DMS53 (cell line): ENCODE data around the gene CERK.
A peak's percentile ranks its signal among the peaks of the same experiment; 100 is the strongest.

Source experiments
- DNase-seq: peaks from one replicate; lab custom pipeline; 2025; lab: John Stamatoyannopoulos, UW

Gene CERK

DNA sequence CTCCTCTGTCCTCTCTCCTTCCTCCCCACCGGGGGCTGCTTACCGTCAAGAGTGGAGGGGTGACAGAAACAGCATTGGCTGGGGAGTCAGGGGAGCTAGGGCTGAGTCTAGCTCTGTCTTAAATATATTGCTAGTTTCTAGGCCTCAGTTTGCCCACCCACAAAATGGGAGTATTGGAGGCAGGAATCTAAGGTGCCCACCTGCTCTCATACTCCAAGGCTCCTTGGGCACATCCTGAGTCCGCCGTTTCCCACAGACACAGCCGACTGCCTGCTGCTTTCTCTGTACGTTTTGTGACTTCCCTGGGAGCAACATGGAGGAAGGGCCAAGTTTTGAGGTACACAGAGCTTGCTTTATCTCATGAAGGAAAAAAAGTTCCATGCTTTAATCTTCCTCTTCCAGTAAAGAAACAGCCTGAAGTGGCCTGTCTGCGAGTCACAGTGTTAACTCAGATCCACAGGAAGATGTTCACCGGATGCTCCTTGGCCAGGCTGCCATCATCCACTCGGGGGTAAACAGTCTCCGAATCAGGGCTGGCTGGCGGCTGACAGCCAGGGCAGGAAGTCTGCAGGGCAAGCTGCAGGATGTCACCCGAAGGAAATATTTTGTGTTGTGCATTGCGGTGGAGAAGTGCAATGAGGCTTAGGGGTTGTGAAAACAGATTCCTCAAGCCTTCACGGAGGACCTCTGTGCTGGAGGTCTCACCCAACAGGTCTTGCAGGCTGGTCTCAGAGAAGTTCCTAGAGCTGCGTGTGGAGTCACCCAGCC, 11.0 kb upstream of the CERK start:
- no peak for DNase-seq

DNA sequence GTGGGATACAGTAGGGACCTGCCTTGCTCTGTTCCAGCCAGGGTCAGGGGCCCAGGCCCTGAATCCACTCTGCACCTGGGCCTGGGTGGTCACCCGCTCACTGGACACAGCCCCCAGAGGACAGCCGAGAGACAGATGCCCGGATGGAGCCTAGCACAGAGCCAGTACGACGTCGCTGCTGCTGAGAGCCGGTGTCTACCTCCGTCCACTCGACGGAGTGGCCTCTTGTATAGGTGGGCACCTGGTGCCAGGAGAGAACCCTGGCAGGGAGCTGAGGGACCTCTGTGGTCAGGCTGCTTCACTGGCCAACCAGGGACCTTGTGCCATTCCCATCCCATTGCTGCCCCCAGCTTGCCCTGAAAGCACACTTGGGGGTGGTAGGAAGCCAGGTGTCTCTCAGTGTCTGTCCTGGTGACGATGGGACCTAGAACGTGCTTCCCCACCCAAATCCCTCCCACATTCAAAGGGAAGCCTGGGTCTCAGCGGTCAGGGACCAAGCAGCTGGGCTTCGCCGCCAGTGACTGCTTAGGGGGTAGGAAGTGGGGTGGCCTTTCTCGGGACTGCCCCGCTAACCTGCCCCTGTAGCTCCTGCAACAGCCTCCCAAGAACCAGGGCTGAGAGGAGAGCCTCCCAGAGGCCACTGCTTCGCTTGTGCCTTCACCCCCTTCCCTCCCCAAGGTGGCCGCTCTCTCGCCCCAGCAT, 10.3 kb upstream of the CERK start:
- DNase-seq = no peak

DNA sequence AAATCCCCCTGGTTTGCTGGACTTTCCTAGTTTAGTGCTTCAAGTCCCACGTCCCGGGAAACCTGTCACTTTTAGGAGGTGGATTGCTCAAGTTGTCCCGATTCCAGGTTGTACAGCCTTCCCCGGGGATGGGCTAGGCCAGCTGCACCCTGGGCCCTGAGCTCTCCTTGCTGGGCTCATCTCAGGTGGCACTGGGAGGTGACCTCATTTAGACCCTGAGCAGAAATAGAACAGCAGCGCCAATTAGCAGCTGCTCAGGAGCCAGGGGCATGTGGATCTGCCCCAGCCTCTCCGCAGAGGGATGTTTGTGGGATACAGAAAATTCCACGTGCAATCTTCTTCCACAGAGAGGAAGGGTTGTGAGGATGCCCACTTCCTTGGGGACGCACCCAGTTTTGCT, 9.6 kb upstream of the CERK start:
- DNase-seq = no peak

DNA sequence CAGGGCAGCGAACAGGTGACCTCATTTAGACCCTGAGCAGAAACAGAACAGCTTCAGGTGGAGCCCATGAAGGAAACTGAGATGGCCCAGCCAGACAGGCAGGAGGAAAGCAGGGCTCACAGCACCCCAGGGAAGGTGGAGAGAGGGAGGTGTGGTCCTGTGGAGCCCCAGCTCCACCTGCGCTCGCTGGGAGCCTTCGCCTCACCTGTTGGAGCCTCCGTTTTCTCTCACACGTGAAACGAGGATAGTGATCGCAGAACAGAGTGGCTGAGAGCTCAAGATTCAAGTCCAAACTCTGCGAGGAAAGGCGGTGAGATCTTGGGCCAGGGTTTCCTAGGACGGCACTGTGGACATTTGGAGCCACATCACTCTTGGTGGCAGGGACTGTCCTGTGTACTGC, 8.6 kb upstream of the CERK start:
- no peak for DNase-seq

DNA sequence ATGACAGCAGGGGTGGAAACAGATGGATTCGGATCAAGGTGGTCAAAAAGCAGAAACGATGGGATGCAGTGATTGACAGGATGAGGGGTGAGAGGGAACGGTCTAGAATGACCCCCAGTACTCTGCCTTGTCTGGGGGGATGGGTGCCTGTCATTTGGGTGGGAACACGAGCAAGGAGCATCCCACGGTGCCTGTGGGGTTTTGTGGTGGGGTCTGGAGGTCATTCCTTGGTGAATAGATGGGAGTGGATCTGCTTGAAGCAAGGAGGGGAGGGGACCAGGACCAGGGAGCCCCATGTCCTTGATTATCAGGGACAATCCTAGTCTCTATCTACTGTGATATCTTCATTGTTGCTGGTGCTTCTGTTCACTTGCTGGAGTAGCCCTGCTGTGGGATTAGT, 8.1 kb upstream of the CERK start:
- DNase-seq = no peak

DNA sequence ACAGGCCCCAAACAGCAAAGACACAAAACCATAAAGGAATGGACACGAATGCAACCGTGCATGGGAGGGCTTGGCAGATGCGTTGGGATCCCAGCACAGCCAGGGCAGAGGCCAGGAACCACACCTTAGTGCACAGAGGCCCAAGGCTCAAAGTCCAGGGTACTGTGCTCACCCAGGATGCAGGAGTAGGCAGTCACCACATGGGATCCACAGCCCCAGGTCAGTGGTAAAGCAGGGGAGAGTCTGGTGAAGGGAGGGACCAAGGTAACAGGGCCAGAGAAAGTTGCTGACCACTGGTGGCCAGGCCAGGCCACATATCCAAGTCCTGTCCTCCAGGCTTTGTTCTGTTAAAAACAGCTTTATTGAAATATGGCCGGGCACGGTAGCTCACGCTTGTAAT, 6.5 kb upstream of the CERK start:
- peak; percentile 26 for DNase-seq

DNA sequence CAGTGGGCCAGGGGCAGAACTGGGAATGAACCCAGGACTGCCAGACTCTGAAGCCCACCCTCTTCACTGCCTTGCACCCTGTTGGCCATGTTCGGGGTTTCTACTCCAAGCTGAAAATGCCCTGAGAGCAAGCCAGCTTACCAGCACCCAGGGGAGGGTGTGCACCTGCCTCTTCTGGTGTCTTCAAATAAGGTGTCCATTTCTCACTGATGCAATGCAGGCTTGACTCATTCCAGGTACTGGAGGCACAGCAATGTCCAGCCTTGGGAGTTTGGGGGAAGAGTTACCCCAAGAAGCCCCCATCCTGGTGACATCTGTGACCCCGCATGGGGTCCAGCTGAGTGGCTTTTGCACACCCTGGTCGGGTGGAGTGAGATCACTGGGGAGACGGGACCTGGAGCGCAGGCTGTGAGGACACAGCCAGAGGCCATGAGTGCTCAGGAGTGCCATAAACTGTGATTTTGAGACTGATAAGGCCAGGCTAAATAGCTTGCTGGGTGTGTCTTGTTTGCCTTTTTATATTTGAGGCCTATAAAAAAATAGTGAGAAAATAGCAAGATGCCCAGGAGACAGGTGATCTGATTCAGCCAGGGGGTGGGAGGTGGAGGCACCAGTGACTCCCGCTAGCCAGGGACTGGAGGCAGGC, 4.6 kb upstream of the CERK start:
- peak; percentile 39 for DNase-seq

DNA sequence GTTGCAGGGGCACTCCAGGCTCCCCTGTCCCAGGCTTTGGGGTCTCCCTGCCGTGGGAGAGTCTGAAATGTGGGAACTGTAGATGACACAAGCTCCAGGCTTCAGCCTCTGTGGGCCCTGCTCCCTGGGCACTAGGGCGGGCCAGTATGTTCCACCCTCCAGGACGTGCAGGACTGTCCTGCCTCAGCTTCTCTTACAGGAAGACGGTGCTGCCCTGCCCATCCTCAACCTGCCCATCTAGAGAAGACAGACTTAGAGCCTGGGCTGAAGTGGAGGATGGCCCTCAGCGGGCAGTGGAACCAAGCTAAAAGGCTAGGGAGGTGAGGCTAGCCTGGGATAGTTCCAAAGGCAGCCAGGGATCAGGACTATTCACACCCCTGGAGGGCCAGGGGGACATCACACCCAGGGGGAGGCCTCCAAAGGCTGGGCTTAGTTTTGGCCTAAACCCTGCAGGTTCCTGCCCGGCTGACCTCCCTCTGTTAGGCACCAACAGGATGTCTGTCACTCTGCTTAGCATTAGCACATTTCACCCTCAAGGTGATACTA, 4.0 kb upstream of the CERK start:
- peak; percentile 19 for DNase-seq

DNA sequence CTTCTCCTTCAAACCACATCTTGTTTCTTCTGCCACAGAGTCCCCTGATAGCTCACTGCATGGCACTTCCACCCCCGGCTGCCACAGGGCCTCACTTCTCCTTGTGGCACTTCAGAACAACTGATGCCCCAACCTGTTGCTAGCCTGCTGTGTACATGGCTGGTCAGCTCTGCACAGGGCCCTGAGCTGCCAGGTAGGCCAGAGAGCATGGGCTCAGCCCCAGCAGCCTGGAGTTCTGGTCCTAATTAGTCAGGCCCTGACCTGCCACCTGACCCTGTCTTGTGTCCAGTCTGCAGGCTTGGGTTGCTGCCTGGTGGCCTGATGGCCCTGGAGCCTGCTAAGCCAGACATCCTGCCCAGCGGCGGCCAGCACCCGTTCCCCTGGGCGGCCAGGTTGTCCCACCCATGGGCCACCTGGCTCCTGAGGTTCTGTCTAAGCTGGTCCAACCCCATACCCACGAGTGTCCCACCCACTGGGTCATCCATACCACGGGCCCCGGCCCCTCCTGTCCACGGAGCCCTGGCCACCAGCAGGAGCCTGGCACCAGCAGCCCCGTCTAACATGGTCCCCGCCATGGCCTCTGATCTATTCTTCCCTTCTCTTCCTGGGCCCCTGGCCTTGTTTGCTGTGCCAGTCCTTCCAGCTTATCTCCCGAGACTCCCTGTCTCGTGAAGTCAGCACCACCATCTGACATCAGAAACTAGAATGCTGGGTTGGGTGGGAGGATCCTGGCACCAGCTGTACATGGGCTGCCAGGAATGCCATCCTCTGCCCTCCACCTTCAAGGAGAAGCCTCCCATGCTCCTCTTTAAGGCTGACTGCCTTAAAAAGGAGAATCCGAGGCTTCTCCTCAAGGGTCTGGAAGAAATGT, 3.1 kb upstream of the CERK start:
- DNase-seq = no peak

DNA sequence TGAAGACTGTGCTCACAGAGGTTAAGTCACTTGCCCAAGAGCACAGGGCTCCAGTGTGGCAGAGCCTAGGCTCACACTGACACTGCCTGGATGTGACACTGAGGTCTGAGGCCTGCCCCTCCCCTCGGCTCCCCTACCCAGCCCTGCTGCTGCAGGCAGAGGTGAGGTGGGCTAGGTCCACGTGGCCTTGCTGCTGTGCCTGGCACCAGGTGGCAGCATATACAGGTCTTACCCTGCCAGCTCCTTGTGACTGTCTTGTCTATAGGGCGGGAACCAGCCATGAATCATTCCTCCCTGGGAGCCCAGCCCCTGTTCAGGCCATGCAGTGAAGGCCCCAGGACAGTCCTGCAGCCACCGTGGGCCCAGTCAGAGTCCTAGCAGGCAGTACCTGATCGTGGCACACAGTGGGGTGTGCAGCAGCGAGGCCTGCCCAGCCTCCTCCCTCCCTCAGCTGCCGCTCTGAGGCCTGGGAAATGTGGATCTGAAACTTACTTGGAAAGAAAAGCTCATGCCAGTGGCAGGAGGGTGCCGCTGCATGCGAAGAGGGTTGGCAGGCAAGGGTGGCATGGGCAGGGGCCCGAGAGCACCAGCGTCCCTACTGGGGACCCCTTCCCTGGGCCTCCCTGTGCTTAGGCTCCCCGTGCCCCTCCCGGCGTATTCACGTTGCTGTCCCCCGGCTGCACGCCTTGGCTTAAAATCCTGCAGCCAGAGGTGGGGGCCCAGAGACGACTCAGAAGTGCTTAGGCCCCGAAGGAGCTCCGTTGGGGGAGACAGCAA, 1.2 kb upstream of the CERK start:
- peak; percentile 92 for DNase-seq

DNA sequence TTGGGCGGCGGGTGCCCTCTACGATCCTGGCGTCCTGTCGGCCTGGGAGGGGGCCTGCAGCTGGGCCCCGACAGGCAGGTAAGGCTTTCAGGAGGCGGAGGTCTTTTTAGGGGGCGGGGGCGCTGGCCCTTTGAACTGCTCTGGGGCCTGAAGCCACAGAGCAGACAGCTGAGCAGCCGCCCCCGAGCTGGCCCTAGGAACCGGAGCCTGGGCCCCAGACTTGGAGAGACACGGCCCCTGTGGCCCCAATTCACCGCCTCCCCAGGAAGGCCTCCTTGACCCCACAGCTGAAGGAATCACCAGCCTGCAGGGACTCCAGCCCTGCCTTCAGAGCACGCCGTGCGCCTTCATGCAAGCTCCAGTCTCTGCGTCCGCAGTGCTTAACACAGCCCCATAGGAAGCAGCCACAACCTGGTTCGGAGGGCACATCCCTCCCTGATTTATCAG, 618 bp upstream of the CERK start:
- DNase-seq = peak; percentile 92

DNA sequence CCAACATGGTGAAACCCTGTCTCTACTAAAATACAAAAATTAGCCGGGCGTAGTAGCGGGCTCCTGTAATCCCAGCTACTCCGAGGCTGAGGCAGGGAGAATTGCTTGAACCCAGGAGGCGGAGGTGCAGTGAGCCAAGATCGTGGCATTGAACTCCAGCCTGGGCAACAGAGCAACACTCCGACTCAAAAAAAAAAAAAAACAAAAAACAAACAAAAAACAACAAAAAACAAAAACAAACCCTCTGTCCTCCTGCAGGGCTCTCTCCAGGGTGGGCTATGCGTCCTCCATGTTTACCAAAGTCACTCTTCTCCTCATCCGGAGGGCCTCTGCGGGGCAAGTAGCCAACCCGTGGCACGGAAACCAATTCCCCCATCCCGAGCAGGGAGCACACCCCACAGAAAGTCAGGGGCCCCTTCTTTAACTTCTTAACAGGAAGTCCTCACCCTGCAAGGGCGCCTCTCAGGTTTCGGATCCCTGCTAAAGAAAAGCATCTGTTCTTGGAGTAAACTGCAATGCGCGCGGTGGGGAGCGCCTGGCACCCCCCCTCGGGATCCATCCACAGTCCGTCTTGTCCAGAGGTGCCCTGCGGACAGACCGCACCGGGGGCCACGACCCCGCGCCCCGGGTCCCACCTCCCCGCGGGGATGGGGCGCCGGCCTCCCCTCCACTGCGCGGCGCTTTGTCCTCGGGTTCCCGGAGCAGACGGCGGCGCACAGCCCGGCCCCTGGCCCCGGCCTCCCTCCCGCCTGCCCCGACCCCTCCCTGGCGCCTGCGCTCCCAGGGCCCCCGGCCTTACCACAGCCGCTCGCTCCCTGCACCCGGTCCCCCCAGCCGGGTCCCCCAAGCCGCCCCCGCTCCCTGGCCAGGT, 712 bp downstream of the CERK start:
- DNase-seq = peak; percentile 56

DNA sequence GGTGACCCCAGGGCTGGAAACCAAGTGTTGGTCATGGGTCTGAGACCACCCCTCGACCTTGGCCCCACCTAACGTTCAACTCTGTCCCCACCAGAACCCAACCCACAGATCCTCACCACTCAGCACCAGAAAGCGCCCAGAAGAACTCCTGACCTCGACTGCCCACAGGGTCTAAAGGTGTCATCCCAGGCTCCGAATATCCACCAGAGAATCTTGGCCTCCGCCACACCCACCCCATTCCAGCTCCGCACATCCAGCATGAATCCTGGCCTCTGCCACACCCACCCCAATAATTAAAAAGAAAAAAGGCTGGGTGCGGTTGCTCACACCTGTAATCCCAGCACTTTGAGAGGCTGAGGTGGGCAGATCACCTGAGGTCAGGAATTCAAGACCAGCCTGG, 1.3 kb downstream of the CERK start:
- no peak for DNase-seq

DNA sequence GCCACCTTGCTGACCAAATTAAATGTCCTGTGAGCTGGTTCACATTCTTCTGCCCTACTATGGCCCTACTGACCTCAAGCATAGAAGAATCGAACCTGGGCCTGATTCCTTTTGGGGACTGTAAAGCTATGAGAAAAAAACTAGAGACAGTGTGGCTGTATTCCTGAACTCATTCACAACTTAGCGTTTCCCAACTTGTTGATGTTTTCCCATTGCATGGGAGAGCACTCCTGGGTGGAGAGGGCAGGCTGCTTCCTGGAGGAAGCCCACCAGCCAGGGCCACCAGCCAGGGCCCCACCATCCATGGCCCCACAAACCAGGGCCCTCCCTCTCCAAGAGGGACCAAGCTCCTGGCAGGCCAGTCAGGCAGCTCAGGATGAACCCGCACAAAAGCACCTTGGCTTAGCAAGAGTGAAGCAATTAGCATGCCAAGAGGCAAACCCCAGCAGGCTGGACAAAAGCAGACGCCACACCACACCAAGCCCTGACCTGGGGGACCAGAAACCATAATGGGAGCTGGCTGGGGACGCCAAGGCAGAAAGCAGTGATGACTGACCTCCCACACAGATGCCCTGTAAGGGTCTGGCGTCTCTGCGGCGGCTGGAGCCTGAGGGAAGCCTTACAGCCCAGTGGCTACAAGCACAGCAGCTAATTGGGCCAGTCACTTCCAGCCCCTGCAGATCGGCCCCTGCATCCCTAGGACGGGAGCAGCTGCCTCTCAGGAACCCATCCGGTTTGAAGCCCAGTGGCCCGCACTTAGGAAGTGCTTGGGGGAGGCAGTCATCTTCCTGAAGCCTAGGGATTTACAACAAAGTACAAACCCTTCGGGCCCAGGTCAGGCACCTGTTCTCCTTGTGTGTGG, 2.1 kb downstream of the CERK start:
- DNase-seq = peak; percentile 44

DNA sequence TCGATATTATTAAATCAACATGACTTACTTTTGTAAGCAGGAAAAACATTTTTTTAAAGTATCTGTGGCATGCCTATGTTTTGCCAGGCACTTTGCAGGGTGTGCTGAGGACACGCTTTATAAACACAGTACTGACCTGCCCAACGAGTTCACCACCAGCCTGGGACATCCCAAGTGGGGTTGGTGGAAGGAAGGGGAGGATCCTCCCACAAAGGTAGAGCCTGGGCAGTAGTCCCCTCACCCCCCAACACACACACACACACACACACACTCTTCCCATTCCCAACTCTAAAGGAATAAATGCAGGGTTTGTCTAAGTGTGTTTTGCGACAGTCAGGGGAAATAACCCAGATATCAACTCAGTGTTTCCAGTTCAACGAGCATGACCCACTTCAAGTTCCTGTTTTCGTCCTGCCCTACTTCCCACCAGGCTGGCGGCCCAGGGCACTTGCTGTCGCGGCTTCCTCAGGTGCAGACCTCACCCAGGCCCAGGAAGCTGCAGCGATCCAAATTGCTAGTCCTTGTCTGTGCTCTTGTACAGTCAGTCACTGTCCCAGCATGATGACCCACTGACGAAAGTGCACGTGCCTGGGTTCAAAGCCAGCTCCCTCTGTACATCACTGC, 3.1 kb downstream of the CERK start:
- peak; percentile 88 for DNase-seq

DNA sequence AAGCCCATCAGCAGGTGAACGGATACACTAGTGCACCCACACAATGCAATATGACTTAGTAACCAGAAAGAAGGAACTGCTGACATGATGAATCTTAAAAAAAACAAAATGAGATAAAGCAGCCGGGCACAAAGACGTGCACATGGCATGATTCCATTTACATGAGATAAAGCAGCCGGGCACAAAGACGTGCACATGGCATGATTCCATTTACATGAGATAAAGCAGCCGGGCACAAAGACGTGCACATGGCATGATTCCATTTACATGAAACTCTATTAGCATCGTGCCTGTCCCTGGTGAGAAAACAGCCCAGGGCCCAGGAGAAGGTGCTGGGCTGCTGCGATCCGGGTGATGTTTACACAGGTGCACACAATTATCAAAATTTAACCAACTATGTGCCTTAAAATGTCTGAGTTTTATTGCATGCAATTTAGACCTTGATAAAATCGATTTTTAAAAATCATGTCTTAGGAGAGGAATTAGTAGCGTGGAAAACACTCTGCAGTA, 3.8 kb downstream of the CERK start:
- DNase-seq = peak; percentile 48

DNA sequence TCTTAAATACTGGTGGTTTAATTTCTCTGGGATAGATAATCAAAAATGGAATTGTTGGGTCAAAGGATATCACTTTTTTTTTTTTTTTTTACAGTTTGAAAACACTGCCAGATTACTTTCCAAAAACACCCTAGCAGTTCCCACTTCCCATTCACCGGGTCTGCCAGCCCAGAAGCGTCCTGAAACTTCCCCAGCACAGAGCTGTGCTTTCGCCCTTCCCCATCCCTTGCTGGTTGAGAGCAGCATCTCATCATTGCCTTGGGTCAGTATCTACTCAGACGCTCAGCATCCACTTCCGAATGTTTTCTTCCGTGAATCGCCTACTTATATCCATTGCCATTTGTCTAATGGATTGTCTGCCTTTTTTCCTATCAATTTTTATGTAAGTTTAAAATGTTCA, 5.5 kb downstream of the CERK start:
- DNase-seq = no peak

DNA sequence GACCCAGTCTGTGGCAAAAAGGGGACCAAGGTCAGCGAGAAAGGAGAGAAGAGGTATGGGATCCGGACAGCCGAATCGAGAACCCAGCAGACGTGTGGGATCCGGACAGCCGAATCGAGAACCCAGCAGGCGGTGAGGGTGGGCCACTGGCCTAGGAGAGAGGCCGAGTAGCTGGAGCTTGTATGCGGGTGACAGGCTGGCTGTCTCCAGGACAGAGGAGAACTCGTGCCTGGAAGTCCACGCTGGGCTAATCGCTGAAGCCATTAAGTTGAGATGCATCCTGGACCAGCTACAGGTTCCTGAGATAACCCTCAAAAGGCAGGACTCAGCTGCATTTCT, 6.0 kb downstream of the CERK start:
- no peak for DNase-seq
